ENCODE results near the gene ARHGAP19. TPM values are rescaled to one million over a fixed set of nuclear protein-coding genes. Genes with fewer than 3 reads are reported as not detected.

The ARHGAP19 gene
- total and polyA plus RNA-seq, 2 experiments from 2014 or later: 5.3 to 18.7 TPM

GRCh38 chr10:97261183-97261582 lies 31.3 kb downstream of the ARHGAP19 start:
- Histone ChIP-seq H3K4me3 (no peak overlapping the region), H3K36me3 (peaks cover 2% of the 10 kb centered on the region), H3K4me1 (ENCODE audit: low read depth) (no peaks in the 10 kb centered on the region), H3K9me3 (ENCODE audit: low read depth) (no peaks in the 10 kb centered on the region), H3K27me3 (no peaks in the 10 kb centered on the region), H3K27ac (no peak overlapping the region)
- no peak for TF ChIP-seq CTCF (IDR thresholded peaks at IDR 0.05; ENCODE audit: low read depth, low read length)
- DNase-seq (ENCODE audit: low read depth in 1 of 2, low spot score in 1 of 2): no peak

GRCh38 chr10:97259119-97259518 lies 33.3 kb downstream of the ARHGAP19 start:
- Histone ChIP-seq H3K36me3 (peaks cover 2% of the 10 kb centered on the region), H3K27ac (no peak overlapping the region), H3K9me3 (ENCODE audit: low read depth) (no peaks in the 10 kb centered on the region), H3K27me3 (no peaks in the 10 kb centered on the region), H3K4me3 (no peak overlapping the region), H3K4me1 (ENCODE audit: low read depth) (no peaks in the 10 kb centered on the region)
- TF ChIP-seq CTCF (IDR thresholded peaks at IDR 0.05; ENCODE audit: low read depth, low read length): no peak
- DNase-seq (ENCODE audit: low read depth in 1 of 2, low spot score in 1 of 2): no peak

GRCh38 chr10:97256356-97256755 lies 36.1 kb downstream of the ARHGAP19 start:
- DNase-seq (ENCODE audit: low read depth in 1 of 2, low spot score in 1 of 2): no peak
- Histone ChIP-seq H3K36me3 (peaks cover 2% of the 10 kb centered on the region), H3K27me3 (no peaks in the 10 kb centered on the region), H3K9me3 (ENCODE audit: low read depth) (no peaks in the 10 kb centered on the region), H3K27ac (no peak overlapping the region), H3K4me3 (no peak overlapping the region), H3K4me1 (ENCODE audit: low read depth) (no peaks in the 10 kb centered on the region)
- no peak for TF ChIP-seq CTCF (IDR thresholded peaks at IDR 0.05; ENCODE audit: low read depth, low read length)

GRCh38 chr10:97255512-97256293 lies 36.7 kb downstream of the ARHGAP19 start:
- no peak overlapping the region for H3K27ac ChIP-seq
- DNase-seq (ENCODE audit: low read depth in 1 of 2, low spot score in 1 of 2): no peak
- H3K9me3 ChIP-seq (ENCODE audit: low read depth): no peaks in the 10 kb centered on the region
- TF ChIP-seq CTCF (IDR thresholded peaks at IDR 0.05; ENCODE audit: low read depth, low read length): no peak
- H3K4me1 ChIP-seq (ENCODE audit: low read depth): no peaks in the 10 kb centered on the region
- no peaks in the 10 kb centered on the region for H3K27me3 ChIP-seq
- H3K36me3 ChIP-seq: peaks cover 2% of the 10 kb centered on the region
- H3K4me3 ChIP-seq: no peak overlapping the region

- Histone ChIP-seq H3K27me3 (no peaks in the 10 kb centered on the region), H3K4me3 (no peak overlapping the region), H3K36me3 (peaks cover 2% of the 10 kb centered on the region), H3K27ac (no peak overlapping the region), H3K4me1 (ENCODE audit: low read depth) (no peaks in the 10 kb centered on the region), H3K9me3 (ENCODE audit: low read depth) (no peaks in the 10 kb centered on the region)
- DNase-seq (ENCODE audit: low read depth in 1 of 2, low spot score in 1 of 2): no peak
- no peak for TF ChIP-seq CTCF (IDR thresholded peaks at IDR 0.05; ENCODE audit: low read depth, low read length)
These were observed 37.7 kb downstream of the ARHGAP19 start for GRCh38 chr10:97254694-97255093.
